Measurements from ENCODE around the gene DNAH7.

DNA sequence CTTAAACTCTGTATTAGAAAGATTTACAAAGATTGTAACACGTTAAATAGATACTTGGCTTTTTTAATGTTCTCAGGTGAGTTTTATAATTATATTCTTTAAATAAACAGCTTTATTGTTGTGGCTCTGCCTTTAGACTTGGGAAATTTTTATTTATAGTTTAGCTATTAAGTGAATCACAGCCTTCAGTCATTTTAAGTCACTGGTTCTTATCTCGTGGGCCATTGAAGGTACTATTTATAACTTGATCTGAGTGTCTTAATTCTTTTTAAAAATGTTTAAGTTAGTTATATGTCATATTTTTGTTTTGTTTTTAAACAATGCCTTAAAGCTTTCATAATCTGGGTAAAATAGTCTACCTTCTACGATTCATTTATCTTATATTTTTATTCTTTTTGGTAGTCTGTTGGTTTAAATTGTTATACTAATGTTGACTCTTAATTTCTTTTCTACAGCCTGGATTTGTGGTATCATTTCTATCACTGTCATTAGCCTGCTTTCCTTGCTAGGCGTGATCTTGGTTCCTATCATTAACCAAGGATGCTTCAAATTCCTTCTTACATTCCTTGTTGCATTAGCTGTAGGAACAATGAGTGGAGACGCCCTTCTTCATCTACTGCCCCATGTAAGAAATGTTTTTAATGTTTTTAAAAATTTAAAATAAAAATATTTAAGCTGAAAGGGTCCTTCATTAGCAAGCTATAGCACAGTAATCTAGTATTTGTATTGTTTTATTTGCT, 362.3 kb downstream of the DNAH7 start:
- TF ChIP-seq, protein P1, sequence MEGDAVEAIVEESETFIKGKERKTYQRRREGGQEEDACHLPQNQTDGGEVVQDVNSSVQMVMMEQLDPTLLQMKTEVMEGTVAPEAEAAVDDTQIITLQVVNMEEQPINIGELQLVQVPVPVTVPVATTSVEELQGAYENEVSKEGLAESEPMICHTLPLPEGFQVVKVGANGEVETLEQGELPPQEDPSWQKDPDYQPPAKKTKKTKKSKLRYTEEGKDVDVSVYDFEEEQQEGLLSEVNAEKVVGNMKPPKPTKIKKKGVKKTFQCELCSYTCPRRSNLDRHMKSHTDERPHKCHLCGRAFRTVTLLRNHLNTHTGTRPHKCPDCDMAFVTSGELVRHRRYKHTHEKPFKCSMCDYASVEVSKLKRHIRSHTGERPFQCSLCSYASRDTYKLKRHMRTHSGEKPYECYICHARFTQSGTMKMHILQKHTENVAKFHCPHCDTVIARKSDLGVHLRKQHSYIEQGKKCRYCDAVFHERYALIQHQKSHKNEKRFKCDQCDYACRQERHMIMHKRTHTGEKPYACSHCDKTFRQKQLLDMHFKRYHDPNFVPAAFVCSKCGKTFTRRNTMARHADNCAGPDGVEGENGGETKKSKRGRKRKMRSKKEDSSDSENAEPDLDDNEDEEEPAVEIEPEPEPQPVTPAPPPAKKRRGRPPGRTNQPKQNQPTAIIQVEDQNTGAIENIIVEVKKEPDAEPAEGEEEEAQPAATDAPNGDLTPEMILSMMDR (IDR thresholded peaks at IDR 0.05; ENCODE audit: extremely low read depth in 1 of 2, insufficient read depth in 1 of 2, low read depth in 1 of 2, low read length in 2 of 2) = no peak
- TF ChIP-seq POLR2A (IDR thresholded peaks at IDR 0.05; ENCODE audit: low read depth, low read length) (no peak), EZH2 (IDR thresholded peaks at IDR 0.05; ENCODE audit: borderline replicate concordance, low read depth, low read length, severe bottlenecking) (no peak), FOS (IDR thresholded peaks at IDR 0.05; ENCODE audit: borderline replicate concordance, insufficient read depth, low read length) (no peak), MYC (IDR thresholded peaks at IDR 0.05; ENCODE audit: low read depth, low read length) (no peak)
- TF ChIP-seq, protein P2, sequence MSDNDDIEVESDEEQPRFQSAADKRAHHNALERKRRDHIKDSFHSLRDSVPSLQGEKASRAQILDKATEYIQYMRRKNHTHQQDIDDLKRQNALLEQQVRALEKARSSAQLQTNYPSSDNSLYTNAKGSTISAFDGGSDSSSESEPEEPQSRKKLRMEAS (IDR thresholded peaks at IDR 0.05; ENCODE audit: insufficient read depth, insufficient read length) = no peak
